Measurements from ENCODE around the gene FBXO48. TPM values are rescaled to one million over a fixed set of nuclear protein-coding genes. Genes with fewer than 3 reads are reported as not detected.

Gene FBXO48
- total RNA-seq, 2 donors from 2014 or later: 0.41 to 0.56 TPM

DNA sequence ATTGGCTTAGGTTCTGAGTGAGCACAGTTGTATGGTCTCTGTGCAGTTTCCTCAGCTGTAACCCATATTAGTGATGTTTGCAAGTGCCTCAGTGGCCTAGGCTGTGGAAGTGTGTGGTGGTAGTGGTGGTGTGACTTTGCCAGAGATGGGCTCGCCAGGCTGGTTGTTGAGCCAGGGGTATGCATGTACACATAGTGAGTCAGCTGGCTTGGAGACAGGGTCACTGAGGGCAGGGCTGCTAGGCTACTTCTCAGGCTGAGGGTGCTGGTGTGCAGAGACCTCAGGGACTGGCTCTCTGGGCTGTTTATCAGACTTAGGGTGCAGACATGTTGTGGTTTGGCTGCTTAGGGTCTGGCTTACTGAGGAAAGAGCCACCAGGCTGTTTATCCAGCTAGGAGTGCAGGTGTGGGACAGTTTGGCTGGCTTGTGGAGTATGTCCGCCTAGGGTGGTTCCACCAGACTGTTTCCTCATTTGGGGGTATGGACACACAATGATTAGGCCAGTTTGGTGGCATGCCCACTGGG is 15.3 kb upstream of the FBXO48 start:
- Histone ChIP-seq H3K27me3 (replicated peaks; ENCODE audit: insufficient read depth) (no peaks in the 10 kb centered on the region), H3K4me1 (ENCODE audit: control insufficient read depth in 1 of 2, low read depth in 2 of 2) (no peaks in the 10 kb centered on the region), H3K4me3 (no peak overlapping the region), H3K27ac (no peak overlapping the region), H3K36me3 (no peaks in the 10 kb centered on the region), H3K9me3 (no peaks in the 10 kb centered on the region)
- DNase-seq (ENCODE audit: low spot score): no peak
- TF ChIP-seq, protein P1, sequence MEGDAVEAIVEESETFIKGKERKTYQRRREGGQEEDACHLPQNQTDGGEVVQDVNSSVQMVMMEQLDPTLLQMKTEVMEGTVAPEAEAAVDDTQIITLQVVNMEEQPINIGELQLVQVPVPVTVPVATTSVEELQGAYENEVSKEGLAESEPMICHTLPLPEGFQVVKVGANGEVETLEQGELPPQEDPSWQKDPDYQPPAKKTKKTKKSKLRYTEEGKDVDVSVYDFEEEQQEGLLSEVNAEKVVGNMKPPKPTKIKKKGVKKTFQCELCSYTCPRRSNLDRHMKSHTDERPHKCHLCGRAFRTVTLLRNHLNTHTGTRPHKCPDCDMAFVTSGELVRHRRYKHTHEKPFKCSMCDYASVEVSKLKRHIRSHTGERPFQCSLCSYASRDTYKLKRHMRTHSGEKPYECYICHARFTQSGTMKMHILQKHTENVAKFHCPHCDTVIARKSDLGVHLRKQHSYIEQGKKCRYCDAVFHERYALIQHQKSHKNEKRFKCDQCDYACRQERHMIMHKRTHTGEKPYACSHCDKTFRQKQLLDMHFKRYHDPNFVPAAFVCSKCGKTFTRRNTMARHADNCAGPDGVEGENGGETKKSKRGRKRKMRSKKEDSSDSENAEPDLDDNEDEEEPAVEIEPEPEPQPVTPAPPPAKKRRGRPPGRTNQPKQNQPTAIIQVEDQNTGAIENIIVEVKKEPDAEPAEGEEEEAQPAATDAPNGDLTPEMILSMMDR (IDR thresholded peaks at IDR 0.05): no peak
- ATAC-seq (ENCODE audit: insufficient number of reproducible peaks, low FRiP score, low read depth): no peak

DNA sequence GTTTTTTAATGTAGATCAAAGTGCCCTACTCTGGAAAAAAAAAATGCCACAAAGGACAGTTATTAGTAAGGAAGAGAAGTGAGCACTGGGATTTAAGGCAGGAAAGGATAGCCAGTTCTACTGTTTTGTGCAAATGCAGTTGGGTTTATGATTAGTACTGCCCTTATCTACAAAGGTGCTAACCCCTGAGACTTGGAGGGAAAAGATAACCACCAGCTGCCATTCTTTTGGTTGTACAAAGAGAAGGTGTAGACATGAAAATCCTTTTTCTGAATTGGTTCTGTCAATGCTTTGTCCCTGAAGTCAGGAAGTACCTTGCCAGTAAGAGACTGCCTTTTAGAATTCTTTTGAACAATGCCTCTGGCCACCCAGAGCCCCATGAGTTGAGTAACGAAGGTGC is 11.6 kb upstream of the FBXO48 start:
- DNase-seq (ENCODE audit: low spot score) (no peak), ATAC-seq (ENCODE audit: insufficient number of reproducible peaks, low FRiP score, low read depth) (no peak)
- Histone ChIP-seq H3K9me3 (no peaks in the 10 kb centered on the region), H3K4me1 (ENCODE audit: control insufficient read depth in 1 of 2, low read depth in 2 of 2) (no peaks in the 10 kb centered on the region), H3K27ac (no peak overlapping the region), H3K27me3 (replicated peaks; ENCODE audit: insufficient read depth) (no peaks in the 10 kb centered on the region), H3K36me3 (no peaks in the 10 kb centered on the region), H3K4me3 (no peak overlapping the region)
- TF ChIP-seq, protein P1 (IDR thresholded peaks at IDR 0.05): no peak

DNA sequence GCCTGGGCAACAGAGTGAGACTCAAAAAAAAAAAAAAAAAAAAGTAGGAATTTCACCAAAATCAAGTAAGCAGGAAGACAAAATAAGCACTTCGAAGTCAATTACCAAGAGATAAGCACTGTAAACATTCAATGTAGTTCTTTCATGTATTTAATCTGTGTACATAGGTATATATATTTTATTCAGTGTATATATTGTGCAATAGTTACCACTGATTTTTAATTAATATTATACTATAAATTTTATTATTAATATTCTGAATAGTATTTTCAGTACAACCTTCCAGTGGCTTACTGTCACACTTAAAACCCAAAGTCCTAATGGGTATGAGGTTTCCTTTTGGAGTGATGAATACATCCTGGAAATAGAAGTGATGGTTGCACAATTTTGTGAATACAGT is 9.4 kb upstream of the FBXO48 start:
- no peaks in the 10 kb centered on the region for H3K9me3 ChIP-seq
- no peak overlapping the region for H3K27ac ChIP-seq
- H3K36me3 ChIP-seq: no peaks in the 10 kb centered on the region
- ATAC-seq (ENCODE audit: insufficient number of reproducible peaks, low FRiP score, low read depth): no peak
- H3K4me3 ChIP-seq: no peak overlapping the region
- no peak for DNase-seq (ENCODE audit: low spot score)
- TF ChIP-seq, protein P1 (IDR thresholded peaks at IDR 0.05): no peak
- no peaks in the 10 kb centered on the region for H3K4me1 ChIP-seq (ENCODE audit: control insufficient read depth in 1 of 2, low read depth in 2 of 2)
- H3K27me3 ChIP-seq (replicated peaks; ENCODE audit: insufficient read depth): no peaks in the 10 kb centered on the region

DNA sequence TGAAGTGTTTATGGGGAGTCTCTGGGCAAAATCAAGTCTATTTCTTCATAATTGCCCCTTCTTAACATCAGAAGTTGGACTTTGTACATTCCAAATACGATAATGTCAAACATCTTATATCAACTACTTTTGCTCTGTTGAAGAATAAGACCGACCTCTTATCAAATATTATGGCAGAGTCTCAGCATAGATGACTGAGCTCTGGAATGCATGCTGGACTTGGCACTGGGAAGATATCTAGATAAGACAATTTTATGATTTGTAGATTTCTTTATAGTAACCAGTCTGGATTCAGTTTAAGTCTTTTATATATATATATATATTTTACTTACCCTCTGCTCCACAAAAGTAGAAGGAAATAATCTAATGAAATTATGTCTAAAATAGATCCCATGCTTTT is 8.5 kb upstream of the FBXO48 start:
- TF ChIP-seq, protein P1 (IDR thresholded peaks at IDR 0.05): no peak
- Histone ChIP-seq H3K9me3 (no peaks in the 10 kb centered on the region), H3K4me3 (no peak overlapping the region), H3K27me3 (replicated peaks; ENCODE audit: insufficient read depth) (no peaks in the 10 kb centered on the region), H3K36me3 (no peaks in the 10 kb centered on the region), H3K4me1 (ENCODE audit: control insufficient read depth in 1 of 2, low read depth in 2 of 2) (no peaks in the 10 kb centered on the region), H3K27ac (no peak overlapping the region)
- DNase-seq (ENCODE audit: low spot score): no peak
- ATAC-seq (ENCODE audit: insufficient number of reproducible peaks, low FRiP score, low read depth): no peak

DNA sequence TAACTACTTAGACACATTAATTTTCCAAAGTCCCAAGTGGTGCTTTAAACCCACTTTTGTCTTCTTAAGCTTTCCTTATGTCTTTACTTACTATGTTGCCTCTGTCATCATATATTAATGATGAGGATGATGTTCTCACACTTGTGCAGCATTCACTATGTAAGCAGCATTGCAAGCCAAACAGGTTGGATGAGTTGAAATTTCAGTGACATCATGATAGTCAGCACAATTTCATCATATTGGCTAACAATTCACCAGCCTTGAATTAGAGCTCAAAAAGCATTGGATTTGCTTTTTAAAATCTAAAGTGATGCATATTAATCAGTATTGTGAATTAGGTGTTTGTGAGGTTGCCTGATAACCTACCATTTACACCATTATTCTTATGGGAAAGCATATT is 8.0 kb upstream of the FBXO48 start:
- no peak for ATAC-seq (ENCODE audit: insufficient number of reproducible peaks, low FRiP score, low read depth)

More for the DNA sequence above, 8.0 kb upstream of the FBXO48 start:
- TF ChIP-seq, protein P1 (IDR thresholded peaks at IDR 0.05): no peak
- Histone ChIP-seq H3K27me3 (replicated peaks; ENCODE audit: insufficient read depth) (no peaks in the 10 kb centered on the region), H3K4me3 (no peak overlapping the region), H3K9me3 (no peaks in the 10 kb centered on the region), H3K36me3 (no peaks in the 10 kb centered on the region), H3K27ac (no peak overlapping the region), H3K4me1 (ENCODE audit: control insufficient read depth in 1 of 2, low read depth in 2 of 2) (no peaks in the 10 kb centered on the region)
- DNase-seq (ENCODE audit: low spot score): no peak

Measured in thoracic aorta (tissue), 2 donors.